HepG2 (cell line): ENCODE measurements around the gene ANKRD66. TPM values are rescaled to one million over a fixed set of nuclear protein-coding genes. Genes with fewer than 3 reads are reported as not detected.

Experiments
- ATAC-seq: fragments of 200-7000 bp; cut with Tn5 transposase; 3 replicates; pipeline ENCODE4 v1.9.1; 2020; ENCODE audit warnings: mild to moderate bottlenecking, moderate library complexity
- BruUV-seq: library from RNA; stranded (reverse); fragments of 400-500 nt; replicated peaks from 2 replicates; lab custom pipeline; 2021; lab: Mats Ljungman, UMichigan
- CTCF ChIA-PET: fragments of 300-600 bp; formaldehyde crosslinking; extraction: SDS; loops from one replicate; lab custom pipeline; 2021; ENCODE audit warnings: low total read pairs, inconsistent platforms, low intra/inter-chr PET ratio; lab: Yijun Ruan, JAX
- POLR2A ChIA-PET: fragments of 350-600 bp; sonication (Branson Sonifier 250); formaldehyde crosslinking; loops from one replicate; lab custom pipeline; 2020; ENCODE audit warnings: antibody characterized with exemption, inconsistent platforms; lab: Yijun Ruan, JAX
- DNase-seq: peaks from one replicate; pipeline ENCODE4 v3.0.0-alpha.2; 2015; ENCODE audit warnings: low spot score
- FAIRE-seq: peaks from 3 replicates; lab custom pipeline; 2011; peaks lifted over from hg19 to GRCh38; lab: Jason Lieb, UNC
- H2AFZ ChIP-seq: one replicate; pipeline ENCODE4 v1.6.1; 2011; ENCODE audit warnings: low read length, inconsistent platforms
- H3K27ac ChIP-seq: fragments of 300-600 bp; 3 replicates; pipeline ENCODE4 v1.8.0; 2011; ENCODE audit warnings: mixed run types, mild to moderate bottlenecking, mixed read lengths, low read length, inconsistent platforms; ENCODE audit not compliant: insufficient read depth; ENCODE audit errors: extremely low read length
- H3K27me3 ChIP-seq, 2 experiments: fragments of 200-600 bp in 1 of 2; 2 replicates in 1 of 2; 3 replicates in 1 of 2; pipeline versions ENCODE4 v1.6.0 to v1.8.0; 2011; ENCODE audit warnings: low read length in 2 of 2, mild to moderate bottlenecking in 2 of 2, moderate library complexity in 2 of 2, inconsistent platforms in 1 of 2; ENCODE audit not compliant: insufficient read depth in 2 of 2, control insufficient read depth in 1 of 2
- H3K36me3 ChIP-seq, 2 experiments: fragments of 200-600 bp in 1 of 2; replicated peaks in 1 of 2; 2 replicates in 1 of 2; 3 replicates in 1 of 2; pipeline versions ENCODE4 v1.5.1 to v1.8.0; 2011; ENCODE audit warnings: low read length in 2 of 2, inconsistent platforms in 1 of 2; ENCODE audit not compliant: insufficient read depth in 2 of 2, control insufficient read depth in 1 of 2
- H3K4me1 ChIP-seq: 2 replicates; pipeline ENCODE4 v1.5.1; 2012; ENCODE audit warnings: low read length, inconsistent platforms; ENCODE audit not compliant: insufficient read depth
- H3K4me2 ChIP-seq: 2 replicates; pipeline ENCODE4 v1.6.0; 2011; ENCODE audit warnings: low read depth, low read length, inconsistent platforms
- H3K4me3 ChIP-seq, 3 experiments: fragments of 200-600 bp in 1 of 3; sonication (generic), shearing (Covaris generic) in 1 of 3; replicated peaks in 1 of 3; 2 replicates each; pipeline ENCODE4 v1.5.1; 2011 to 2016; ENCODE audit warnings: low read length in 3 of 3, inconsistent platforms in 2 of 3, low read depth in 2 of 3, mild to moderate bottlenecking in 2 of 3, control low read depth in 1 of 3, mixed read lengths in 1 of 3; ENCODE audit not compliant: insufficient read depth in 1 of 3
- H3K79me2 ChIP-seq: one replicate; pipeline ENCODE4 v1.6.1; 2011; ENCODE audit warnings: low read length, inconsistent platforms; ENCODE audit not compliant: insufficient read depth
- H3K9ac ChIP-seq: 2 replicates; pipeline ENCODE4 v1.6.0; 2011; ENCODE audit warnings: mild to moderate bottlenecking, low read depth, low read length, inconsistent platforms; ENCODE audit not compliant: insufficient read depth
- H3K9me3 ChIP-seq: 2 replicates; pipeline ENCODE4 v1.5.1; 2012; ENCODE audit warnings: mild to moderate bottlenecking, low read length
- H4K20me1 ChIP-seq: 2 replicates; pipeline ENCODE4 v1.6.0; 2011; ENCODE audit warnings: inconsistent platforms, mild to moderate bottlenecking, low read length, moderate library complexity; ENCODE audit not compliant: insufficient read depth
- CBX5 ChIP-seq: sonication (generic); formaldehyde crosslinking; IDR thresholded peaks from 2 replicates; pipeline ENCODE4 v1.4.0; 2020; ENCODE audit warnings: missing genetic modification reagents, borderline replicate concordance
- EZH2 ChIP-seq: conservative IDR thresholded peaks from 2 replicates; pipeline ENCODE4 v1.6.1; 2012; ENCODE audit warnings: mild to moderate bottlenecking, low read depth, low read length, moderate library complexity
- HMG20A ChIP-seq: IDR thresholded peaks from 2 replicates; pipeline ENCODE4 v1.6.1; 2016; ENCODE audit warnings: borderline replicate concordance
- KLF6 ChIP-seq: IDR thresholded peaks from 2 replicates; pipeline ENCODE4 v1.8.0; 2016; ENCODE audit warnings: missing biosample characterization, missing genetic modification reagents
- PAWR ChIP-seq: sonication (generic); formaldehyde crosslinking; IDR thresholded peaks from 2 replicates; pipeline ENCODE4 v1.4.0; 2020; ENCODE audit warnings: missing genetic modification reagents, mild to moderate bottlenecking, borderline replicate concordance
- PAX8 ChIP-seq: sonication (generic); formaldehyde crosslinking; IDR thresholded peaks from 2 replicates; pipeline ENCODE4 v1.8.0; 2022; ENCODE audit warnings: mild to moderate bottlenecking, missing genetic modification reagents, borderline replicate concordance
- ZFP37 ChIP-seq: sonication (generic); formaldehyde crosslinking; IDR thresholded peaks from 2 replicates; pipeline ENCODE4 v1.4.0; 2020; ENCODE audit warnings: missing genetic modification reagents, borderline replicate concordance
- ZKSCAN5 ChIP-seq: sonication (generic); formaldehyde crosslinking; IDR thresholded peaks from 2 replicates; pipeline ENCODE4 v1.5.1; 2020; ENCODE audit warnings: mild to moderate bottlenecking, missing genetic modification reagents
- ZNF337 ChIP-seq: sonication (generic); formaldehyde crosslinking; IDR thresholded peaks from 2 replicates; pipeline ENCODE4 v1.5.1; 2020; ENCODE audit warnings: missing genetic modification reagents, low read depth, mild to moderate bottlenecking, borderline replicate concordance
- ZNF468 ChIP-seq: sonication (generic); formaldehyde crosslinking; IDR thresholded peaks from 2 replicates; pipeline ENCODE4 v1.8.0; 2022; ENCODE audit warnings: mild to moderate bottlenecking, moderate library complexity, missing genetic modification reagents
- ZNF557 ChIP-seq: sonication (generic); formaldehyde crosslinking; IDR thresholded peaks from 2 replicates; pipeline ENCODE4 v1.4.0; 2020; ENCODE audit warnings: missing genetic modification reagents
- ZNF768 ChIP-seq: sonication (generic); formaldehyde crosslinking; IDR thresholded peaks from 2 replicates; pipeline ENCODE4 v1.4.0; 2020; ENCODE audit warnings: missing genetic modification reagents
- whole genome bisulfite sequencing: methylation state at CpG from one replicate; pipeline ENCODE4 v1.1.6; 2017; ENCODE audit warnings: low lambda C conversion rate; 5-methylcytosine and 5-hydroxymethylcytosine counted together
- in situ Hi-C: cut with HindIII; loops from 2 replicates; pipeline ENCODE4 v1.10.0; 2017; ENCODE audit warnings: low pct_unique_long_range_greater_than_20kb; ENCODE audit not compliant: extremely low pct_ligation_motif_present
- intact Hi-C: fragments of 100-400 bp; cut with micrococcal nuclease; formaldehyde crosslinking; loops from one replicate; pipeline ENCODE4 v1.10.0; 2022; ENCODE audit not compliant: unreplicated experiment
- polyA plus RNA-seq, 8 experiments: library from polyadenylated mRNA; depleted of rRNA in 3 of 8; stranded (reverse) in 7 of 8; unstranded in 1 of 8; fragments of >200 nt; fragmentation: Illumina TruSeq in 4 of 8; extraction: Trizol in 4 of 8; gene quantifications; 2 replicates each; pipeline versions ENCODE4 v1.2.1 to v1.2.3, GENCODE V29; 2011 to 2016; ENCODE audit warnings: low read depth in 4 of 8, missing spikeins in 1 of 8, mixed read lengths in 1 of 8; ENCODE audit not compliant: insufficient read depth in 1 of 8
- total RNA-seq, 5 experiments: library from RNA; depleted of rRNA; stranded (reverse); fragments of >200 nt; fragmentation: Illumina TruSeq; extraction: Trizol; gene quantifications; 2 replicates each; pipeline ENCODE4 v1.2.3, GENCODE V29; 2016; ENCODE audit warnings: low read depth in 1 of 5

The ANKRD66 gene
- total and polyA plus RNA-seq, 2 of the 13 experiments (the other 11 are each of a cell fraction or from before 2014, with no cell fraction given) = not detected

DNA sequence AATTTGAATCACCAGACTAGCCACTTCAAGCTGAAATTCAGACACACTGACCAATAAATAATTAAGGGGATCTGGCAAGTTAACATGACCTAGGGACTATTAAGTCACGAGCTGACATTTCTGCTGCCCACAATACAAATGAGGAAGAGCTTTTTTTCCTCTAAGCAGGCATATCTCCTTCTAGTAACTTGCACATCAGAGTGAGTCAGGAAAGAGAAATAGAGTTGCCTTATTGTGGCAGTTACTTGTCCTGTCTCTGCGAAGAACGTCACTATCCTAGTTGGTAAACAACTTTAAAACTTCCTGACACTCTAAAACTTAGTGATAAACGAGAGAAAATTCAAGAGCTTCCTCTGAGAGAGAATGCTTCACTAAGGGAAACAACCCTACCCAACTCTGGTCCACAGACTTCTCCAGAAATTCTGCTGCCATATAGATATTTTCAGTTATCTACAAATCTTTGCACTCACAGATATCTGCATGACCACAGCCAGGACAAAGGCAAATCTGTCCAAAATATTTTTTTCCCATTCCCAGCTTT, 15.7 kb upstream of the ANKRD66 start:
- Histone ChIP-seq H3K36me3 (no peaks in the 10 kb centered on the region), H3K4me2 (no peak overlapping the region), H3K9me3 (no peaks in the 10 kb centered on the region), H2AFZ (no peak overlapping the region), H3K4me3 (no peak overlapping the region), H3K4me1 (peaks cover 18% of the 10 kb centered on the region), H4K20me1 (no peaks in the 10 kb centered on the region), H3K27me3 (peaks cover 4 to 26% of the 10 kb centered on the region in 2 experiments; a peak in 4 of 5 replicates), H3K27ac (no peak overlapping the region), H3K9ac (no peak overlapping the region), H3K79me2 (no peaks in the 10 kb centered on the region)
- ATAC-seq (no peak), FAIRE-seq (no peak), DNase-seq (no peak)
- CTCF ChIA-PET = no interaction called here
- BruUV-seq = no TSS peak
- TF ChIP-seq ZNF768 (CRISPR knock-in tag) (no peak), PAX8 (no peak), ZFP37 (CRISPR knock-in tag) (no peak), EZH2 (no peak), ZKSCAN5 (CRISPR knock-in tag) (no peak), ZNF557 (CRISPR knock-in tag) (no peak), ZNF337 (CRISPR knock-in tag) (no peak), HMG20A (no peak), KLF6 (no peak), ZNF468 (CRISPR knock-in tag) (no peak), CBX5 (CRISPR knock-in tag) (no peak), PAWR (CRISPR knock-in tag) (no peak)
- WGBS = 16% methylated on average over 4 of the region's 4 CpGs
- in situ Hi-C loops = no loop called here
- intact Hi-C loops = no loop called here
- POLR2A ChIA-PET = no interaction called here
